GM21786 (cell line): ENCODE results near the gene DDX42.
"Not testable (repeated sequence)": the region's sequence is repeated elsewhere in the genome, so short reads cannot be mapped to it uniquely, and the experiment has no call there.

Experiments
- ATAC-seq: cut with Tn5 transposase; IDR thresholded peaks from one replicate; pipeline ENCODE4 v1.9.1; 2021; ENCODE audit not compliant: unreplicated experiment

The DDX42 gene

DNA sequence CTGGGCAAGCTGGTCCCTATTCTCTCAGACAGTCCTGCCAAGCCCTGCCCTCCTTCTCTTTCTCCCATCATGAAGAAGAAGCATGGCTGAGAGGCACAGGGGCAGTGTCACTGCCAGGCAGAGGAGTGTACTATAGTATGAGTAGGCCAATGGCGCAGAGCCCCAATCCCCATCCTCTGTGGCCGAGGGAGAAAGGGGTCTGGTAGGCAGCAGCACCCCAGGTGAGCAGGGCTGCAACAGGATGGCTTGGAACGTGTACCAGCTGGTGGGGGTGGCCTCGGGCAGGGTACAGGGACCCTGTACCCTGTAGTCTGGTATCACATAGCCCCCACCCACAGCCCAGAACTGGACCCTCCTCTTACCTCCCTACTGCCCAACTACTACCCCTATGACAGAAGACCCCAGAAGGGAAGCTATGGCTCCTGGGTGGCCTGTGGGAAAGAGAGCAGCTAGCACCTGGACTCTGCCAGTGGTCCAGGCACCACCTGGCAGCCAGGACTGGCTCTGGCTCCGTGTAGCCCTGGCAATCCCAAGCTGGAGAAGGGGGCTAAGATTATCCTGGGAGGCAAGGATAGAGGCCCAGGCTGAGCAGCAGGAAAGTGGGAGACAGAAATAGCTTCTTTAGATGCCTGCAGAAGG lies 64.1 kb downstream of the DDX42 start:
- ATAC-seq = no peak

GRCh38 chr17:63838631-63839171 lies 64.7 kb downstream of the DDX42 start:
- ATAC-seq = no peak

DNA sequence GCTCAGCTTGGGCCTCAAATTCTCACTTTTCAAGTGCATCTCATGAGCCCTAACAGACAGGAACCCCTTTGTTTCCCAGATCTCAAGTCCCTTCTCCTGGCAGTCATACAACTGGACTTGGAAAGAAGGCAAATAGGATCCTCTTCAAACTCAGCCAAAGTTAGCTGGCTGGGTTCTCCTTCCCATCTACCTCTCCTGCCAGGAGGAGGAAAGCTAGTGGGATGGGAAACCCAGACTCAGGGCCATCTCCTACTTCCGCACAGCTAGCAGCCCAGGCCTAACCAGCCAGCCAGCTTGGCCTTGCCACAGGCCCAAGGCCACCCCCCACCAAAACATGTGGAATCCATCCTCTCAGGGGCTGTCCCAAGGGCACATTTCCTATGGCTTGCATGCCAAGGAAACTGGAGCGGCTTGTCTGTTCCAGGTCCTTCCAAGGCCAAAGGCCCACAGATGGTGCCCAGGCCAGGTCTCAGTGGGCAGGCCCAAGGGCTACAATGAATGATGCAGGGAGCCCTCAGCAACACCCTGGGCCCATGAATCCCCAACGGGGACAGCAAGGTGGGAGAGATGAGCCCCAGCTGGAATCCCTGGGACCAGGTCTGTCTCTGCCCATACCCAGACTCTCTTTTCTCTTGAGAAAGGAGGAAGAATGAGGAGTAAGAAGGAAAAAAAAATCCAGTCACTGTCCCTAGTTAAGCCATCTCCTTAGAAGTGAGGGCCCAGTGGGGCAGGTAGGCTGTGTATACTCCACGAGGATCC lies 66.8 kb downstream of the DDX42 start:
- no peak for ATAC-seq

- no peak for ATAC-seq
Observed at GRCh38 chr17:63841350-63842172, 67.6 kb downstream of the DDX42 start.

DNA sequence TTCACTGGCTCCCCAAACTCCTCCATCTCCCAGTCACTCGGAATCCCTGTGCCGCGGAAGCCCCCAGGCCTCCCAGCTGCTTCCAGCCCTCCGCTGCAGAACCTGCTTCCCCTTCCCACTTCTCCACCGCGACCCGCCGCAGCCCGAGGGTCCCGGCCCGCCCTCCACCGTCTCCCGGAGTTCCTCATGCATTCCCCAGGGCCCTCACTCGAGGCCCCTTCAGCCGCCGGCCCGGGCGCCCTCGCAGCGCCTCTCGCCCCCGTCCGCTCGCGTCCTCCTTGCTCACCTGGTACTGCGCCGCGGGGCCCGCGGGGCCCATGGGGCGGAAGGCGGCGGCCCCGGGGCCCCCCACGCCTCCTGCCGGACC lies 68.2 kb downstream of the DDX42 start:
- ATAC-seq = peak; percentile 6

- ATAC-seq = peak; percentile 79
Observed at GRCh38 chr17:63842540-63843386, 68.8 kb downstream of the DDX42 start, which contains the start of gene SMARCD2. Gene SMARCD2, minus strand, starts transcription at chr17:63842685. Its CDS starts 11 bp downstream, at chr17:63842674.

DNA sequence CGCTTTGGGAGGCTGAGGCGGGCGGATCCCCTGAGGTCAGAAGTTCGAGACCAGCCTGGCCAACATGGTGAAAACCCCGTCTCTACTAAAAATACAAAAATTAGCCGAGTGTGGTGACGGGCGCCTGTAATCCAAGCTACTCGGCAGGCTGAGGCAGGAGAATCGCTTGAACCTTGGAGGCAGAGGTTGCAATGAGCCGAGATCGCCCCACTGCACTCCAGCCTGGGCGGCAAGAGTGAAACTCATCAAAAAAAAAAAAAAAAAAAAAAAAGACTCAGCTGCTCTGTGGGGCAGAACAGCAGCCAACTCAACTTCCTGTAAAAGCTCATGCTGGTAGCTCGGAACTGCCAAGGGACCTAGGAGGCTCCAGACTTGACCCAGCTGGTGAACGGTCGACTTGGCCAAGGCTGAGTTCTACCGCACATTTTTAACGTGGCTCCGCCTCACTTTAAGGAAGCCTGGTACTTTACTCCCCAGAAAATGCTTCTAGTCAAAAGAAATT lies 69.5 kb downstream of the DDX42 start:
- not testable (repeated sequence) for ATAC-seq

GRCh38 chr17:63843910-63844677 lies 70.1 kb downstream of the DDX42 start:
- ATAC-seq = no peak

DNA sequence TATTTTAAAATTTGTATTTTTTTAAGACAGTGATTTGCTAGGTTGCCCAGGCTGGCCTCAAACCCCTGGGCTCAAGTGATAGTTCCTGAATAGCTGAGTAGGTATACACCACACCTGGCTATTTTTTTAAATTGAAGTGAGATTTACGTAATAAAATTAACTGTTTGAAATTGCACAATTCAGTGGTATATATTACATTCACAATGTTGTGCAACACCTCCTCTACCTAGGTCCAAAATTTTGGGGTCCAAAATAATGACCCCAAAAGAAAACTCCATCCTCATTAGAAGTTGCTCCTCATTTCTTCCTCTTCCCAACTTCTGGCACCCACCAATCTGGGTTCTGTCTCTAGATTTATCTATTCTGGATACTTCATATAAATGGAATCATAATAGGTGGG lies 71.5 kb downstream of the DDX42 start:
- no peak for ATAC-seq

GRCh38 chr17:63847525-63848249 lies 73.7 kb downstream of the DDX42 start:
- ATAC-seq = no peak

GRCh38 chr17:63848834-63849689 lies 75.1 kb downstream of the DDX42 start:
- peak; percentile 86 for ATAC-seq

- no peak for ATAC-seq
Observed at GRCh38 chr17:63850401-63850800, 76.4 kb downstream of the DDX42 start.

GRCh38 chr17:63853260-63853659 lies 79.3 kb downstream of the DDX42 start:
- no peak for ATAC-seq

DNA sequence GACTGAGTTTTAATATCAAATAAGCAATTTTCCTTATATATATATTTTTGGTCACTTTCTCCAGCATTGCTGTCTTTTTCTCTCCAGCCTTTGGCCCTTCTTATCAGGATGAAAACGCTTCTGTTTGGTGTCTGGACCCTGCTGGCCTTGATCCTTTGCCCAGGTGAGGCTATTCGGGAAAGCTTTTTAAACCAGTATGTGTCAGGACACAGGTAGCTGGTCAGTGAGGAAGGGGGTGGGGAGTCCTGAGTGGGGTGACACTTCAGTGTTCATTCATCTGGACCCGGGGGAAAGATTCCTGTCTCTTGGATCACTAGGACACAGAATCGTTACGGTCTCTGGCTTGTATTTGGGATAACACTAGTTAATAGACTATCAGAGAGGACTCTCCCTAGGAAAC lies 80.7 kb downstream of the DDX42 start:
- no peak for ATAC-seq

DNA sequence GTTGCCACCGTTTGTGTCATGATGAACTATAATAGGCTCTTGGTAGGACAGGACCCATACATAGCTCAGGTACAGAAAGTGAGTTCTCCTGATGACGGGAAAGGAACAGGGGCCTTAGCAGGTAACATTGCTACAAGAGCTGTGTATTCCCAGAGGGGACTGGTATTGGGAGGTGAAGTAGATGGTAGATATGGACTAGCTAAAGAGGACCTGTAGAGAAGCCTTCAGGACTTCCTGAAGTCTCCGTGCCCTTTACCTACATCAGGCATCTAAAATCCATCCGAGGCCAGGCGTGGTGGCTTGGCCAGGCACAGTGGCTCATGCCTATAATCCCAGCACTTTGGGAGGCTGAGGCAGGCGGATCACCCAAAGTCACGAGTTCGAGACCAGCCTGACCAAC lies 81.2 kb downstream of the DDX42 start:
- ATAC-seq = no peak

DNA sequence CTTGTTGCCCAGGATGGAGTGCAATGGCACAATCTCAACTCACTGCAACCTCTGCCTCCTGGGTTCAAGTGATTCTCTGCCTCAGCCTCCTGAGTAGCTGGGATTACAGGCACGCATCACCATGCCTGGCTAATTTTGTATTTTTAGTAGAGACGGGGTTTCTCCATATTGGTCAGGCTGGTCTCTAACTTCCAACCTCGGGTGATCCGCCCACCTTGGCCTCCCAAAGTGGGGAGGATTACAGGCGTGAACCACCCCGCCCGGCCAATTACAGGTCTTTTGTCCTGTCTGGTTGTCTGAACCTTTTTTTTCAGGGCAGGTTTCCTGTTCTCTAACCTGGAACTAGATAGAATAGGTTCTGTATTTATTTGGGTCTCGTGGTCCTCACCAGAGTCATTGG lies 82.5 kb downstream of the DDX42 start:
- not testable (repeated sequence) for ATAC-seq

GRCh38 chr17:63859257-63859656 lies 85.3 kb downstream of the DDX42 start:
- no peak for ATAC-seq

GRCh38 chr17:63866625-63867024 lies 92.7 kb downstream of the DDX42 start:
- ATAC-seq = not testable (repeated sequence)
